Measurements from ENCODE around the gene GAS2L2.

GAS2L2 gene

GRCh38 chr17:35752945-35753764 lies at the start of gene GAS2L2:
GAS2L2 (minus strand) TSS chr17:35753239; CDS start chr17:35752850, 389 bp downstream.
- Histone ChIP-seq H3K27ac (no peak within 1 kb of the TSS), H3K4me3 (no peak within 1 kb of the TSS)

GRCh38 chr17:35801583-35802224 lies 48.7 kb upstream of the GAS2L2 start:
- peak overlapping the region in 8 of 21 experiments; percentile 10 to 61 (median 30) for H3K27ac ChIP-seq
- H3K4me3 ChIP-seq, result no peak overlapping the region

- peak overlapping the region in 1 of 21 experiments; percentile 37 for H3K27ac ChIP-seq
- no peak overlapping the region for H3K4me3 ChIP-seq
Measured at GRCh38 chr17:35799942-35800341, 46.9 kb upstream of the GAS2L2 start.

GRCh38 chr17:35797918-35798317 lies 44.9 kb upstream of the GAS2L2 start:
- no peak overlapping the region for H3K27ac ChIP-seq
- H3K4me3 ChIP-seq, result no peak overlapping the region

- H3K27ac ChIP-seq, result no peak overlapping the region
- no peak overlapping the region for H3K4me3 ChIP-seq
Measured at GRCh38 chr17:35797370-35797769, 44.3 kb upstream of the GAS2L2 start.

- H3K27ac ChIP-seq, result no peak overlapping the region
- H3K4me3 ChIP-seq, result no peak overlapping the region
Measured at GRCh38 chr17:35796942-35797341, 43.9 kb upstream of the GAS2L2 start.

- Histone ChIP-seq H3K4me3 (peak overlapping the region; percentile 45 to 65 (median 55)), H3K27ac (peak overlapping the region in 8 of 21 experiments; percentile 6 to 70 (median 52))
Measured at GRCh38 chr17:35795871-35796265, 42.8 kb upstream of the GAS2L2 start.

GRCh38 chr17:35795007-35795870 lies 42.2 kb upstream of the GAS2L2 start, which contains the start of gene MMP28:
MMP28 (minus strand) TSS chr17:35795641; CDS start chr17:35795377, 264 bp downstream.
- Histone ChIP-seq H3K4me3 (peak within 1 kb of the TSS; percentile 45 to 65 (median 55)), H3K27ac (peak within 1 kb of the TSS in 19 of 21 experiments; percentile 6 to 80 (median 48))

- peak overlapping the region in 1 of 7 experiments; percentile 64 for H3K4me3 ChIP-seq
- no peak overlapping the region for H3K27ac ChIP-seq
Measured at GRCh38 chr17:35793257-35793656, 40.2 kb upstream of the GAS2L2 start.

GRCh38 chr17:35791681-35792350 lies 38.8 kb upstream of the GAS2L2 start:
- Histone ChIP-seq H3K4me3 (no peak overlapping the region), H3K27ac (peak overlapping the region in 1 of 21 experiments; percentile 10)

GRCh38 chr17:35790841-35791240 lies 37.8 kb upstream of the GAS2L2 start:
- H3K27ac ChIP-seq, result no peak overlapping the region

GRCh38 chr17:35788477-35789368 lies 35.7 kb upstream of the GAS2L2 start:
- H3K4me3 ChIP-seq, result no peak overlapping the region
- peak overlapping the region in 17 of 21 experiments; percentile 8 to 84 (median 58) for H3K27ac ChIP-seq

More at GRCh38 chr17:35790841-35791240, 37.8 kb upstream of the GAS2L2 start:
- no peak overlapping the region for H3K4me3 ChIP-seq

- Histone ChIP-seq H3K4me3 (no peak overlapping the region), H3K27ac (peak overlapping the region in 12 of 21 experiments; percentile 0 to 75 (median 35))
Measured at GRCh38 chr17:35786941-35787432, 33.9 kb upstream of the GAS2L2 start.

- Histone ChIP-seq H3K27ac (peak overlapping the region in 12 of 21 experiments; percentile 4 to 74 (median 56)), H3K4me3 (no peak overlapping the region)
Measured at GRCh38 chr17:35784895-35785294, 31.9 kb upstream of the GAS2L2 start.

GRCh38 chr17:35780950-35781349 lies 27.9 kb upstream of the GAS2L2 start:
- Histone ChIP-seq H3K27ac (no peak overlapping the region), H3K4me3 (no peak overlapping the region)

- no peak overlapping the region for H3K4me3 ChIP-seq
- no peak overlapping the region for H3K27ac ChIP-seq
Measured at GRCh38 chr17:35778641-35779196, 25.7 kb upstream of the GAS2L2 start.

- H3K4me3 ChIP-seq, result no peak overlapping the region
- no peak overlapping the region for H3K27ac ChIP-seq
Measured at GRCh38 chr17:35775583-35775982, 22.5 kb upstream of the GAS2L2 start.

- Histone ChIP-seq H3K27ac (no peak overlapping the region), H3K4me3 (no peak overlapping the region)
Measured at GRCh38 chr17:35775039-35775438, 22.0 kb upstream of the GAS2L2 start.
